CD8-positive, alpha-beta memory T cell (primary cell): ENCODE results near the gene CHST1. TPM values are rescaled to one million over a fixed set of nuclear protein-coding genes. Genes with fewer than 3 reads are reported as not detected.

Experiments used
- CTCF ChIA-PET: fragments of 350-600 bp; sonication (Branson Sonifier 250); formaldehyde crosslinking; loops from one replicate; lab custom pipeline; 2021; ENCODE audit warnings: antibody characterized with exemption; lab: Charles Lee
- POLR2A ChIA-PET: fragments of 350-600 bp; sonication (Branson Sonifier 250); formaldehyde crosslinking; loops from one replicate; lab custom pipeline; 2021; ENCODE audit warnings: antibody characterized with exemption; lab: Charles Lee
- DNase-seq, 5 donors: peaks; one replicate each; pipeline versions ENCODE4 v3.0.0 to v3.0.0-alpha.2; 2020 to 2022; ENCODE audit warnings: mixed read lengths in 1 of 5
- H3K27ac ChIP-seq: one replicate; pipeline ENCODE4 v1.7.0; 2013; ENCODE audit warnings: low read depth, mild to moderate bottlenecking, low read length, moderate library complexity
- H3K27me3 ChIP-seq: 2 replicates; pipeline ENCODE4 v1.7.0; 2013; ENCODE audit warnings: low read length, mild to moderate bottlenecking; ENCODE audit not compliant: insufficient read depth, poor library complexity, severe bottlenecking
- H3K36me3 ChIP-seq: 2 replicates; pipeline ENCODE4 v1.7.0; 2013; ENCODE audit warnings: mild to moderate bottlenecking, low read length, moderate library complexity; ENCODE audit not compliant: insufficient read depth
- H3K4me1 ChIP-seq: 2 replicates; pipeline ENCODE4 v1.7.0; 2013; ENCODE audit warnings: mild to moderate bottlenecking, low read length, moderate library complexity; ENCODE audit not compliant: insufficient read depth
- H3K4me3 ChIP-seq: 2 replicates; pipeline ENCODE4 v1.7.0; 2013; ENCODE audit warnings: mild to moderate bottlenecking, low read length
- H3K9me3 ChIP-seq: 2 replicates; pipeline ENCODE4 v1.7.0; 2013; ENCODE audit warnings: mild to moderate bottlenecking, low read length
- H3K27ac Mint-ChIP-seq, 8 donors: one replicate each; pipeline ENCODE4 v1.8.0; 2020 to 2021; ENCODE audit warnings: mixed read lengths in 8 of 8, mild to moderate bottlenecking in 6 of 8, inconsistent platforms in 3 of 8, moderate library complexity in 3 of 8
- H3K27me3 Mint-ChIP-seq, 2 donors: one replicate each; pipeline ENCODE4 v1.8.0; 2020 to 2021; ENCODE audit warnings: mixed read lengths in 2 of 2, mild to moderate bottlenecking in 1 of 2, moderate library complexity in 1 of 2
- H3K36me3 Mint-ChIP-seq, 3 donors: one replicate each; pipeline ENCODE4 v1.8.0; 2020 to 2021; ENCODE audit warnings: mixed read lengths in 3 of 3, inconsistent platforms in 1 of 3, mild to moderate bottlenecking in 1 of 3
- H3K4me1 Mint-ChIP-seq, 3 donors: one replicate each; pipeline ENCODE4 v1.8.0; 2020 to 2021; ENCODE audit warnings: mixed read lengths in 3 of 3, inconsistent platforms in 1 of 3, mild to moderate bottlenecking in 1 of 3
- H3K4me3 Mint-ChIP-seq, 7 donors: one replicate each; pipeline ENCODE4 v1.8.0; 2020 to 2021; ENCODE audit warnings: mixed read lengths in 7 of 7, mild to moderate bottlenecking in 6 of 7, moderate library complexity in 4 of 7, inconsistent platforms in 2 of 7
- H3K9me3 Mint-ChIP-seq, 5 donors: one replicate each; pipeline ENCODE4 v1.8.0; 2020 to 2022; ENCODE audit warnings: mixed read lengths in 5 of 5, mild to moderate bottlenecking in 3 of 5, moderate library complexity in 2 of 5, inconsistent platforms in 1 of 5
- polyA plus RNA-seq: library from polyadenylated mRNA; unstranded; fragments of 300-500 nt; fragmentation: Illumina TruSeq; gene quantifications from one replicate; pipeline ENCODE4 v1.2.3, GENCODE V29; 2021
- total RNA-seq, 2 experiments: library from RNA; stranded (reverse); gene quantifications; one replicate each; pipeline ENCODE4 v1.2.3, GENCODE V29; 2021

Gene CHST1
- total and polyA plus RNA-seq, 3 experiments from 2014 or later: 0.80 to 0.94 TPM; not detected in 1

DNA sequence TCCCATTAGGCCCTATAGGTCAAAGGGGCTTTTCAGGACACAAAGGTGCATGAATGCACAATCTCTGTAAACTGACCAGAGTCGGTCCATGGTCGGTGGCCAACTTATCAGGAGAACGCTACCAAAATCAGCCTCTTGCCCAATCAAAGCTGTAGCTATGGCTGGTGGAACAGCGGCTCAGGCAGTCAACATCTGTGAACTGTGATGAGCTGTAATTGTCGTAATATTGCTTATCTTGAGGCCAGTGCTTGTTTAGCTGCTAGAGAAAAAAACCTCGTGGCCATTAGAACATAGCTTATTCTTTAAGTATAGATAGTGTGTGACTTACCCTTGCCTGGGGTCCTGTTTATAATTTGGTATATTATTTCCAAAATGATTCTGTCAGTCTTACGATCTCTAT lies 14.4 kb upstream of the CHST1 start:
- CTCF ChIA-PET: interaction anchor here (1.4 kb wide), 1 partner anchor 92 kb away, joined by 4 read pairs; no protein-coding TSS in a partner anchor

DNA sequence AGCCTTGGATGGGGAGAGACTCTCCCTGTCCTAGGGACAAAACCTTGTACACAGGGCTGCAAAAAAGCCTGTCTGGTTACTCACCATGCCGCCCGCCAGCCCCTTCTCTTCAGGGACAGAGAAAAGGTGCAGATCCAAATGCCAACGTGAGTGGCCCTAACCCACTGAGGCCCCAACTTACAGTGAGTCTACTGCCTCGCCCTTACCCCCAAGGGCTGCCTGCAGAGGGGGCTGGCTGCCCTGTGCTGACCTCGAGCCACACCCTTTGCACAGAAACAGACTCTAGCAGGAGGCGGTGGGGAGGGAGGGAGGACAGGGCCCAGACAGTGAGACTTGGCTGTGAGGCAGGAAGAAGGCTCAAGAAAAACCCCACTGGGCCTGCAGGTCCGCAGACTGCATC lies 13.6 kb upstream of the CHST1 start:
- CTCF ChIA-PET: no interaction called here
- no peaks in the 10 kb centered on the region for H3K36me3 Mint-ChIP-seq
- no peaks in the 10 kb centered on the region for H3K36me3 ChIP-seq
- no peaks in the 10 kb centered on the region for H3K9me3 ChIP-seq
- H3K27me3 Mint-ChIP-seq: peaks cover 3 to 10% of the 10 kb centered on the region in 2 donors
- no peaks in the 10 kb centered on the region for H3K4me1 ChIP-seq
- no peak overlapping the region for H3K4me3 ChIP-seq
- no peaks in the 10 kb centered on the region for H3K4me1 Mint-ChIP-seq
- H3K9me3 Mint-ChIP-seq: no peaks in the 10 kb centered on the region
- no peaks in the 10 kb centered on the region for H3K27me3 ChIP-seq
- POLR2A ChIA-PET: no interaction called here
- DNase-seq: no peak
- H3K4me3 Mint-ChIP-seq: no peak overlapping the region
- H3K27ac ChIP-seq: no peak overlapping the region
- no peak overlapping the region for H3K27ac Mint-ChIP-seq

More for the DNA sequence above, 14.4 kb upstream of the CHST1 start:
- Histone ChIP-seq H3K27ac (no peak overlapping the region), H3K27me3 (no peaks in the 10 kb centered on the region), H3K36me3 (no peaks in the 10 kb centered on the region), H3K9me3 (no peaks in the 10 kb centered on the region), H3K4me1 (no peaks in the 10 kb centered on the region), H3K4me3 (no peak overlapping the region)
- DNase-seq: no peak
- no peaks in the 10 kb centered on the region for H3K9me3 Mint-ChIP-seq
- no peak overlapping the region for H3K4me3 Mint-ChIP-seq
- no peak overlapping the region for H3K27ac Mint-ChIP-seq
- H3K36me3 Mint-ChIP-seq: no peaks in the 10 kb centered on the region
- POLR2A ChIA-PET: no interaction called here
- H3K27me3 Mint-ChIP-seq: peaks cover 4 to 15% of the 10 kb centered on the region in 2 donors
- H3K4me1 Mint-ChIP-seq: no peaks in the 10 kb centered on the region

DNA sequence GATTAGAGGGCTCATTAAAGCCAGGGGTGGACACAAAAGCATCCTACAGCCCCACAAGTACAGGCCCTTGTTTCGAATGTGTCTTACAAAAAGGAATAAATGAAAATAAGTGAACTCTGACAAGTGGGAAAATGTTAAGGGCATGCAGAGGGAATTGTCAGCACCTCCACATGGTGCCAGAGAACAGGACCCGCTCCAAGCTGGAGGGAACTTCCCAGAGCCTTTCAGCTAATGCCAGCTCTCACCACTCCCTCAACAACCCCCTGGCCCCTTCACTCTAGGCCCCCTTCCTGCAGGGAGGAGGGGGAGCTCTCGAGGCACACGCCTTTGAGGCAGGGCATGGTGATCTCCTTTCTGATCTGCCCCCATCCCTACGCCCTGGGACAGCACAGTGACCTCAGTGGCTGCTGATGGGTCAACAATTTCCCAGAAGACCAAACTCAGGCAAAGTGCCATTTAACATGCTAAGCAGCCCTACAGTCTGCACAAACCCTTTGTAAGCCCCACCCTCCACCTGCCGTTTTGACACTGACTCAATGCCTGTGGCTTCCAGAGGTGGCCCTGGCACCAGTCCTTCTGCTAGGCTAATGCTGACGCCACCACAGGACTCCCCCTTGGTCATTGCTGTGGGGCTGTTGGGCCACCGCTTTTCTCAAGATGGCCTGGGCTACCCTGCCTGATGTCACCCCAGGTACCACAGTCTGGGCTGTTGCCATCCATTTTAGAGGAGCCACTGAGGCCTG lies 12.5 kb upstream of the CHST1 start:
- Histone ChIP-seq H3K27ac (no peak overlapping the region), H3K4me3 (no peak overlapping the region), H3K4me1 (no peaks in the 10 kb centered on the region), H3K36me3 (no peaks in the 10 kb centered on the region), H3K9me3 (no peaks in the 10 kb centered on the region), H3K27me3 (no peaks in the 10 kb centered on the region)
- no peak for DNase-seq
- no peak overlapping the region for H3K4me3 Mint-ChIP-seq
- no peaks in the 10 kb centered on the region for H3K4me1 Mint-ChIP-seq
- peak overlapping the region in 1 of 8 donors; percentile 84 for H3K27ac Mint-ChIP-seq
- ChIA-PET CTCF (no interaction called here), POLR2A (no interaction called here)
- H3K9me3 Mint-ChIP-seq: no peaks in the 10 kb centered on the region
- H3K27me3 Mint-ChIP-seq: peaks cover 3 to 10% of the 10 kb centered on the region in 2 donors
- no peaks in the 10 kb centered on the region for H3K36me3 Mint-ChIP-seq

DNA sequence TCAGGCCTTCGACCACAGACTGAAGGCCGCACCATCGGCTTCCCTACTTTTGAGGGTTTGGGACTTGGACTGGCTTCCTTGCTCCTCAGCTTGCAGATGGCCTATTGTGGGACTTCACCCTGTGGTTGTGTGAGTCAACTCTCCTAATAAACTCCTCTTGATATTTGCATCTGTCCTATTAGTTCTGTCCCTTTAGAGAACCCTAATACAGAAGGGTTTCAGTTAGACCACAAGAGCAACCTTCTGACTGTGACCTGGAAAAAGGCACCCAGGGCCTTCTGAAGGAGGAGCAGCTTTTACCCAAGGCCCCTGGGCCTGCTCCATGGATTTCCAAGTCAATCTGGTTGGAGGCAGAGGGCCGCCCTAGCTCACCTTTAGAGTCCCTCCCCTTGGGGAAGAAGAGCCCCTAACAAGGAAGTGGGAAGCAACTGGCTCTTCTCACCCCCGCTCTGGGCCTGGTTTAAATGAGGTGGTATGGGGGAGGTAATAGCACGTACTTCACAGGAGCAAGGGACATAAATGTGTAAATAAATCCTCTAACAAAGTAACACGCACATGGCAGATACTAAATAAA lies 11.2 kb upstream of the CHST1 start:
- ChIA-PET CTCF (interaction anchor here (1.5 kb wide), 1 partner anchor 22 kb away, joined by 3 read pairs; no protein-coding TSS in a partner anchor), POLR2A (no interaction called here)
- Mint-ChIP-seq H3K4me1 (no peaks in the 10 kb centered on the region), H3K4me3 (no peak overlapping the region), H3K36me3 (no peaks in the 10 kb centered on the region), H3K27me3 (peaks cover 10% of the 10 kb centered on the region in 2 donors), H3K27ac (no peak overlapping the region), H3K9me3 (no peaks in the 10 kb centered on the region)
- Histone ChIP-seq H3K27me3 (no peaks in the 10 kb centered on the region), H3K27ac (no peak overlapping the region), H3K9me3 (no peaks in the 10 kb centered on the region), H3K4me3 (no peak overlapping the region), H3K4me1 (no peaks in the 10 kb centered on the region), H3K36me3 (no peaks in the 10 kb centered on the region)
- no peak for DNase-seq

DNA sequence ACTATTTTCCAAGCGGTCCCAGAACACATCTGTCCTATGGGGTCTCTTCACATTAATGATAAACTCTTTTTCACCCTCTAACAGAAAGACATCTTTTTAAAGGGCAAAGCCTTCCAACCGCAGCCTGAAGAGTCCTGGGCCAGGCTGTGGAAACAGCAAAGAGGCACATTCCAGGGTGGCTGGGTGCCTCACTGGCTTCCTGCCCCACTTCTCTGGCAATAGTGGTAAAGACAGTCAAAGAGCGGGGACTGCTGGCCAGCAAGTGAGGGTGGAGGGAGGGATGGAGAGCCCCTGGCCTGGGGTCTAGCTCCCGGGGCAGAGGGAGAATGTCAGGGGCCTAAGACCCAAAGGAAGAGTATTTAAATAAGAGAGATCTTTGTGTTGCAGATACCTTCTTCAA lies 10.2 kb upstream of the CHST1 start:
- H3K36me3 ChIP-seq: no peaks in the 10 kb centered on the region
- no peak overlapping the region for H3K4me3 ChIP-seq
- Mint-ChIP-seq H3K4me3 (no peak overlapping the region), H3K4me1 (no peaks in the 10 kb centered on the region), H3K27me3 (peaks cover 9 to 10% of the 10 kb centered on the region in 2 donors), H3K36me3 (no peaks in the 10 kb centered on the region), H3K27ac (no peak overlapping the region), H3K9me3 (no peaks in the 10 kb centered on the region)
- no peak for DNase-seq
- no peak overlapping the region for H3K27ac ChIP-seq
- H3K27me3 ChIP-seq: no peaks in the 10 kb centered on the region
- no peaks in the 10 kb centered on the region for H3K4me1 ChIP-seq
- CTCF ChIA-PET: interaction anchor here (1.5 kb wide), 1 partner anchor 21 kb away, joined by 3 read pairs; no protein-coding TSS in a partner anchor
- no peaks in the 10 kb centered on the region for H3K9me3 ChIP-seq
- POLR2A ChIA-PET: no interaction called here

- POLR2A ChIA-PET: no interaction called here
- DNase-seq: no peak
- CTCF ChIA-PET: no interaction called here
- H3K4me3 Mint-ChIP-seq: no peak overlapping the region
- H3K9me3 Mint-ChIP-seq: no peaks in the 10 kb centered on the region
- Histone ChIP-seq H3K4me1 (no peaks in the 10 kb centered on the region), H3K36me3 (no peaks in the 10 kb centered on the region), H3K27ac (no peak overlapping the region), H3K9me3 (no peaks in the 10 kb centered on the region), H3K4me3 (no peak overlapping the region), H3K27me3 (no peaks in the 10 kb centered on the region)
- no peak overlapping the region for H3K27ac Mint-ChIP-seq
- peaks cover 12 to 16% of the 10 kb centered on the region in 2 donors for H3K27me3 Mint-ChIP-seq
- no peaks in the 10 kb centered on the region for H3K4me1 Mint-ChIP-seq
- H3K36me3 Mint-ChIP-seq: no peaks in the 10 kb centered on the region
Measured at GRCh38 chr11:45674481-45675190, 9.2 kb upstream of the CHST1 start.

DNA sequence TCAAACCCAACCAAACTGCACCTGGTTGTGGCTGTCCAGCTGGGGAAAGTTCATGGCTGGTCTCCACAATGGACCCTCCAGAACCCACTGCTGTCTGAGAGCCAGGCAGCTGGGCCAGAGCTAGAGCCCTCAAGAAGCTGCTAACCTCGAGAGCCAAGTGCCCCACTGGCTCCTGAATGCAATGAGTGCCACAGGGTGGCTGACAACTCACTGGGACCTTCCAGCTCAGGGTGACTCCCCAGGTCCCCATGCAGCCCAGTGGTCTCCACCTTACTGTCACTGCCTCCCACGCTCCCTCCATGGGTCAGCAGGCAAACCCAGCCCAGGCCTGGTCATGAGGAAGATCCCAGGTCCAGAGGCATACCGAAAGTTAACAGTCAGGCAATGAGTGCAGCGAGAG lies 8.0 kb upstream of the CHST1 start:
- Histone ChIP-seq H3K27ac (no peak overlapping the region), H3K9me3 (no peaks in the 10 kb centered on the region), H3K27me3 (no peaks in the 10 kb centered on the region), H3K4me3 (no peak overlapping the region), H3K36me3 (no peaks in the 10 kb centered on the region), H3K4me1 (no peaks in the 10 kb centered on the region)
- CTCF ChIA-PET: no interaction called here
- no peaks in the 10 kb centered on the region for H3K4me1 Mint-ChIP-seq
- peaks cover 15 to 27% of the 10 kb centered on the region in 2 donors for H3K27me3 Mint-ChIP-seq
- no peak overlapping the region for H3K27ac Mint-ChIP-seq
- H3K4me3 Mint-ChIP-seq: no peak overlapping the region
- POLR2A ChIA-PET: no interaction called here
- DNase-seq: no peak
- H3K36me3 Mint-ChIP-seq: no peaks in the 10 kb centered on the region
- H3K9me3 Mint-ChIP-seq: no peaks in the 10 kb centered on the region

- Histone ChIP-seq H3K27ac (no peak overlapping the region), H3K9me3 (no peaks in the 10 kb centered on the region), H3K27me3 (peaks cover 4% of the 10 kb centered on the region), H3K4me3 (no peak overlapping the region), H3K36me3 (no peaks in the 10 kb centered on the region), H3K4me1 (no peaks in the 10 kb centered on the region)
- ChIA-PET CTCF (no interaction called here), POLR2A (no interaction called here)
- H3K4me3 Mint-ChIP-seq: no peak overlapping the region
- H3K4me1 Mint-ChIP-seq: no peaks in the 10 kb centered on the region
- peaks cover 21 to 34% of the 10 kb centered on the region in 2 donors for H3K27me3 Mint-ChIP-seq
- H3K27ac Mint-ChIP-seq: no peak overlapping the region
- H3K36me3 Mint-ChIP-seq: no peaks in the 10 kb centered on the region
- H3K9me3 Mint-ChIP-seq: no peaks in the 10 kb centered on the region
- no peak for DNase-seq
Measured at GRCh38 chr11:45672593-45672992, 7.2 kb upstream of the CHST1 start.
